CD4-positive, alpha-beta T cell treated with Interferon alpha-2 for 1 hour (primary cell): ENCODE data around the gene CTNNA2.

Experiments
- DNase-seq, 2 donors: peaks; one replicate each; pipeline ENCODE4 v3.0.0-alpha.2; 2020 to 2022

The CTNNA2 gene

GRCh38 chr2:79619442-79619841 lies 106.6 kb downstream of the CTNNA2 start:
- DNase-seq: no peak

GRCh38 chr2:79619976-79620375 lies 107.1 kb downstream of the CTNNA2 start:
- DNase-seq: no peak

GRCh38 chr2:79620679-79621078 lies 107.8 kb downstream of the CTNNA2 start:
- DNase-seq: no peak

- DNase-seq: no peak
These were observed 108.4 kb downstream of the CTNNA2 start for GRCh38 chr2:79621252-79621651.

GRCh38 chr2:79621755-79622154 lies 108.9 kb downstream of the CTNNA2 start:
- DNase-seq: no peak

- no peak for DNase-seq
These were observed 109.7 kb downstream of the CTNNA2 start for GRCh38 chr2:79622508-79622907.

- DNase-seq: no peak
These were observed 114.4 kb downstream of the CTNNA2 start for GRCh38 chr2:79627237-79627636.

- DNase-seq: no peak
These were observed 117.2 kb downstream of the CTNNA2 start for GRCh38 chr2:79630060-79630459.

- DNase-seq: no peak
These were observed 118.2 kb downstream of the CTNNA2 start for GRCh38 chr2:79630972-79631557.

GRCh38 chr2:79638410-79638809 lies 125.6 kb downstream of the CTNNA2 start:
- no peak for DNase-seq

- DNase-seq: no peak
These were observed 126.1 kb downstream of the CTNNA2 start for GRCh38 chr2:79638954-79639353.

GRCh38 chr2:79640001-79640400 lies 127.2 kb downstream of the CTNNA2 start:
- DNase-seq: no peak

GRCh38 chr2:79649531-79649930 lies 136.7 kb downstream of the CTNNA2 start:
- no peak for DNase-seq

- DNase-seq: no peak
These were observed 147.7 kb downstream of the CTNNA2 start for GRCh38 chr2:79660557-79660956.

- no peak for DNase-seq
These were observed 152.2 kb downstream of the CTNNA2 start for GRCh38 chr2:79665091-79665490.

GRCh38 chr2:79666430-79666829 lies 153.6 kb downstream of the CTNNA2 start:
- DNase-seq: no peak

GRCh38 chr2:79669714-79670113 lies 156.9 kb downstream of the CTNNA2 start:
- no peak for DNase-seq

- DNase-seq: no peak
These were observed 157.3 kb downstream of the CTNNA2 start for GRCh38 chr2:79670198-79670597.

- no peak for DNase-seq
These were observed 174.0 kb downstream of the CTNNA2 start for GRCh38 chr2:79686884-79687283.

- DNase-seq: no peak
These were observed 182.4 kb downstream of the CTNNA2 start for GRCh38 chr2:79695248-79695647.

- DNase-seq: no peak
These were observed 184.3 kb downstream of the CTNNA2 start for GRCh38 chr2:79697200-79697599.

- no peak for DNase-seq
These were observed 187.8 kb downstream of the CTNNA2 start for GRCh38 chr2:79700651-79701050.

GRCh38 chr2:79702905-79703304 lies 190.1 kb downstream of the CTNNA2 start:
- no peak for DNase-seq

GRCh38 chr2:79711098-79711497 lies 198.2 kb downstream of the CTNNA2 start:
- DNase-seq: no peak

- no peak for DNase-seq
These were observed 200.4 kb downstream of the CTNNA2 start for GRCh38 chr2:79713131-79713785.
